ENCODE data around the gene BLID.

DNA sequence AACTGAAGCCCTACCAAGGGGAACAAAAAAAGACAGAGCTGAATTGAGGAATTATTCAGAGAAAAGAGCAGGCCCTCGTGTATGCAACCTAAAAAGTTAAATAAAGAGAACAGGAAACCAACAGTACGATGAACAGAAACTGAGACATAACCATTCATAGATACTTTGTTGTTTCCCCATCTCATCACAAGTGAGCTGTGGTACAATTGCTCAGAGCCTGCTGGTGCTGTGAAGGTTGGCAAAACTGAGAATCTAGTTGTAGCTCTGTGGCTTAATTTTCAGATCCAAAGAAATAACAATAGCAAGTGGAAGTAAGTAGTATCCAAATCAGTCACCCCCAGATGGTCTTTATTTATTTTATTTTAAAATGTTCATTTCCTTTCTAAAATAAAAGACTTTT, 37.7 kb upstream of the BLID start:
- TF ChIP-seq SCRT2 (tag by site-specific recombination; IDR thresholded peaks at IDR 0.05) (no peak), ZNF404 (tag by site-specific recombination; IDR thresholded peaks at IDR 0.05) (no peak), PRDM1 (tag by site-specific recombination; IDR thresholded peaks at IDR 0.05) (no peak), ZNF530 (tag by site-specific recombination; IDR thresholded peaks at IDR 0.05; ENCODE audit: low read depth) (no peak), ZNF398 (tag by site-specific recombination; IDR thresholded peaks at IDR 0.05) (no peak), ZNF292 (tag by site-specific recombination; IDR thresholded peaks at IDR 0.05; ENCODE audit: borderline replicate concordance, low read depth) (no peak)
- TF ChIP-seq, protein P1, sequence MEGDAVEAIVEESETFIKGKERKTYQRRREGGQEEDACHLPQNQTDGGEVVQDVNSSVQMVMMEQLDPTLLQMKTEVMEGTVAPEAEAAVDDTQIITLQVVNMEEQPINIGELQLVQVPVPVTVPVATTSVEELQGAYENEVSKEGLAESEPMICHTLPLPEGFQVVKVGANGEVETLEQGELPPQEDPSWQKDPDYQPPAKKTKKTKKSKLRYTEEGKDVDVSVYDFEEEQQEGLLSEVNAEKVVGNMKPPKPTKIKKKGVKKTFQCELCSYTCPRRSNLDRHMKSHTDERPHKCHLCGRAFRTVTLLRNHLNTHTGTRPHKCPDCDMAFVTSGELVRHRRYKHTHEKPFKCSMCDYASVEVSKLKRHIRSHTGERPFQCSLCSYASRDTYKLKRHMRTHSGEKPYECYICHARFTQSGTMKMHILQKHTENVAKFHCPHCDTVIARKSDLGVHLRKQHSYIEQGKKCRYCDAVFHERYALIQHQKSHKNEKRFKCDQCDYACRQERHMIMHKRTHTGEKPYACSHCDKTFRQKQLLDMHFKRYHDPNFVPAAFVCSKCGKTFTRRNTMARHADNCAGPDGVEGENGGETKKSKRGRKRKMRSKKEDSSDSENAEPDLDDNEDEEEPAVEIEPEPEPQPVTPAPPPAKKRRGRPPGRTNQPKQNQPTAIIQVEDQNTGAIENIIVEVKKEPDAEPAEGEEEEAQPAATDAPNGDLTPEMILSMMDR (tag by site-specific recombination; IDR thresholded peaks at IDR 0.05): no peak
